ENCODE measurements around the gene KAZN. TPM values are rescaled to one million over a fixed set of nuclear protein-coding genes. Genes with fewer than 3 reads are reported as not detected.
A peak's percentile ranks its signal among the peaks of the same experiment; 100 is the strongest.
"Not testable (repeated sequence)": the region's sequence is repeated elsewhere in the genome, so short reads cannot be mapped to it uniquely, and the experiment has no call there.

KAZN gene
- total RNA-seq, 3 donors from 2014 or later: 0.35 to 1.7 (median 1.2) TPM

DNA sequence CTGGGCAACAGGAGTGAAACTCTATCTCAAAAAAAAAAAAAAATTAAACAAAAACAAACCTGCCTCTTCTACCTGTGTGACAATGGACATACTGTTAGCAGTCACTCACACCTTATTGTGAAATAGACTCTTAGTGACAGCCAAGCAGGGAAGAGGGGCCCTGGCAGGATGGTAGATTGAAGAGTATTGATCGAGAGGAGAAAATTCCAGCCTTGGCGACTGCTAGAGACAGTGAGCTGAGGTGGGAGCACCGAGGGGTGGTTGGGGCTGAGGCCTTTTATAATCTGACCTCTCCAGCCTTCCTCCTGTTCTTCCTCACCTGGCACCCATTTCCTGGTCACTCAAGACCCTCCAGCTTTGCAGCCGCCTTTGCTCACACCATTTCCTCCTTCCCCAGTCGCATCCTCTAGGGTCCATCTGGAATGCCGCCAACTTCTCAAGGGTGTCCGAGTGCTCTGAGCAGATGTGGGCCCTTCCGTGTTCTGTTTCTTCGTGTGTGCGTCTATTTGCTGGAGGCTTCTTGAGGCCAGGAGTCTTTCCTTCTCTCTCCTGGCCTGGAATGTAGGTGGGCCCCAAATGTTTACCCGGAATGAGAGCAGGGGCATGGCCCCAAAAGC, 358.2 kb downstream of the KAZN start:
- DNase-seq (no peak), ATAC-seq (no peak)
- H3K36me3 Mint-ChIP-seq (ENCODE audit: insufficient read depth): no peaks in the 10 kb centered on the region
- H3K27me3 Mint-ChIP-seq (ENCODE audit: low read depth): no peaks in the 10 kb centered on the region
- H3K4me3 Mint-ChIP-seq: no peak overlapping the region
- no peaks in the 10 kb centered on the region for H3K9me3 Mint-ChIP-seq
- H3K4me1 Mint-ChIP-seq (ENCODE audit: low read depth): no peaks in the 10 kb centered on the region

GRCh38 chr1:14957375-14958098, 359.1 kb downstream of the KAZN start:
- Mint-ChIP-seq H3K27me3 (ENCODE audit: low read depth) (no peaks in the 10 kb centered on the region), H3K36me3 (ENCODE audit: insufficient read depth) (no peaks in the 10 kb centered on the region), H3K9me3 (no peaks in the 10 kb centered on the region), H3K4me1 (ENCODE audit: low read depth) (no peaks in the 10 kb centered on the region), H3K4me3 (no peak overlapping the region)
- ATAC-seq (no peak), DNase-seq (no peak)

DNA sequence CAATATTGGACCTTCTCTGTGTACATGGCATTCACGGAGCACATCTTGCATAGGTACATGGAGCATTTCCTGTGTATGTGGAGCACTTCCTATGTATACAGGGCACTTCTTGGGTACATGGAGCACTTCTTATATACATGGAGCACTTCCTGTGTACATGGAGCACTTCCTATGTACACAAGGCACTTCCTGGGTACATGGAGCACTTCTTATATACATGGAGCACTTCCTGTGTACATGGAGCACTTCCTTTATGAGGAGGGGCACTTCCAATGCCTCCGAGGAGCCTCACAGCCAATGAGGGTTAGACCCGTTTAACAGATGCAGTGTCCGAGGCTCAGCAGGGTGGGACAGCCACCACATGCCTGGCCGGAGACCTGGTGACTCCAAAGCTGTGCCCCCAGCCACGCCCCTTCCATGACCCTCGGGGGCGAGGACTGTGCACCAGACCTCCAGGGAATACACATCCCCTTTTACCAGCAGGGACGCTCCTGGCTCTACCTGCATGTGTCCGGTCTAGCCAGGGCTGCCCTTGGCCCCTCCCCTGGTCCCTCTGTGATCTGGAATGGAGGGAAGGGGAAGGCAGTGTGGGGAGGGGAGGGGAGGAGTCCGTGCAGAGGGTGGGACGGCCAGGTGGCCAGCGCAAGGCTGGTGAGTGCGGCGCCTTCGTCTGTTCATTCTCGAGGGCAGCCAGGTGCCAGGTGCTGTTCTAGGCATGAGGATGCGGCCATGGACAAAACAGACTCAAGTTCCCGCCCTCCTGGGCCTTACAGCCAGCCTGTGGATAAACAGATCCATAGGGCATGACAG, 360.0 kb downstream of the KAZN start:
- DNase-seq (no peak), ATAC-seq (no peak)
- no peaks in the 10 kb centered on the region for H3K27me3 Mint-ChIP-seq (ENCODE audit: low read depth)
- H3K9me3 Mint-ChIP-seq: no peaks in the 10 kb centered on the region
- no peak overlapping the region for H3K4me3 Mint-ChIP-seq
- no peaks in the 10 kb centered on the region for H3K36me3 Mint-ChIP-seq (ENCODE audit: insufficient read depth)
- H3K4me1 Mint-ChIP-seq (ENCODE audit: low read depth): no peaks in the 10 kb centered on the region

DNA sequence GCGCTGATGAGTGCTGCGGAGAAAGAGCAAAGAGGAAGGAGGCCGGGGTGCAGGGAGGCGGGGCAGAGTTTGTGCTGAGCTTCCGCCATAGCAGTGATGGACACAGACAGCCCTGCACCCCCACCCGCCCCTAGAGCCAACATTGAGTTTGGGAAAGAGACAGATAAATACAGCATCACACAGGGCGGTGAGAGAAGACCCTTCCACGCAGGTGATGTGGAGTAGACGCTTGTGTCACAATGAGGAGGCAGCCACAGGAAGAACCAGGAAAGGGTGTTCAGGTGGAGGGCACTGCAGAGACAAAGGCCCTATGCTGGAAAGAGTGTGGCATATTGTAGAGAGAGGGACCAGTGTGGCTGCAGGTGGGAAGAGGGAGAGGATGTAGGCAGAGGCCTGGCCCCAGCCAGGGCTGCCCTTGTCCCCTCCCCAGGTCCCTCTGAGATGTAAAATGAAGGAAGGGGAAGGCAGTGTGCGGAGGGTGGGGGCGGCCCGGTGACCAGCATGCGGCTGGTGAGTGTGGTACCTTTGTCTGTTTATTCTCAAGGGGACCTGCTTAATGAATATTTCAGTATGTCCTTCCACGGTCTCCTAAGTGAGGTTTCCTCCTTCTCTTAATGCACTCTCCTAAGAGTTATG, 360.7 kb downstream of the KAZN start:
- ATAC-seq (no peak), DNase-seq (no peak)
- H3K4me1 Mint-ChIP-seq (ENCODE audit: low read depth): no peaks in the 10 kb centered on the region
- H3K9me3 Mint-ChIP-seq: no peaks in the 10 kb centered on the region
- no peak overlapping the region for H3K4me3 Mint-ChIP-seq
- no peaks in the 10 kb centered on the region for H3K36me3 Mint-ChIP-seq (ENCODE audit: insufficient read depth)
- no peaks in the 10 kb centered on the region for H3K27me3 Mint-ChIP-seq (ENCODE audit: low read depth)

DNA sequence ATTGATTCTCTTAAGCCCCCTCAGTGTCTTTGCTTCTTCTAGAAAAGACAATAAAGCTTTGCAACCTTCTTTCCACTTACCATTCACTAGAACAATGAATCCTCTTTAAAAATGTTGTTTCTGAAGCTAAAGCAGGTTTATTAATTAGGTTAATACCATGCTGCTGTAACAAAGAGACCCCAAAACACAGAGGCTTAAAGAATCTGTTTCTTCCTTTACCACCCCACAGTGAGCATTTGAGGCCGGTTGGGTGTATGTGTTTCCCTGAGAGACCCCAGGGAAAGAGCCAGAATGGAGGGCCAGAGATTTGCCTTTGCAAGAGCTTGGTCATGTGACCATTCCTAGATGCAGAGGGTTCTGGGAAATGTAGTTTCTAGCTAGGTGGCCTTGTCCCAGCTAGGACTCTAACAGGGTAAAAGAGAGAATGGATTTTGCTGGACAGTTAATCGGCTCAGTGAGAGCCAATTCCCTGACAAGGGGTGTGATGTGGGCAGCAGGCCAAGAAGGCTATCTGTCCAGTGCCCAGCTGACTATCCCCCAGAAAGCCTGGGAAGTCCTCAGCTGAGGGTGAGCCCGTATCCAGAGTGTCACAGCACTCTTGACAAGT, 363.3 kb downstream of the KAZN start:
- no peak overlapping the region for H3K4me3 Mint-ChIP-seq
- no peaks in the 10 kb centered on the region for H3K36me3 Mint-ChIP-seq (ENCODE audit: insufficient read depth)
- H3K4me1 Mint-ChIP-seq (ENCODE audit: low read depth): no peaks in the 10 kb centered on the region
- H3K27me3 Mint-ChIP-seq (ENCODE audit: low read depth): no peaks in the 10 kb centered on the region
- ATAC-seq (no peak), DNase-seq (no peak)
- H3K9me3 Mint-ChIP-seq: no peaks in the 10 kb centered on the region

GRCh38 chr1:14962407-14962806, 363.9 kb downstream of the KAZN start:
- H3K4me3 Mint-ChIP-seq: no peak overlapping the region
- DNase-seq: no peak
- no peak for ATAC-seq
- no peaks in the 10 kb centered on the region for H3K36me3 Mint-ChIP-seq (ENCODE audit: insufficient read depth)
- no peaks in the 10 kb centered on the region for H3K9me3 Mint-ChIP-seq
- H3K27me3 Mint-ChIP-seq (ENCODE audit: low read depth): no peaks in the 10 kb centered on the region
- no peaks in the 10 kb centered on the region for H3K4me1 Mint-ChIP-seq (ENCODE audit: low read depth)

DNA sequence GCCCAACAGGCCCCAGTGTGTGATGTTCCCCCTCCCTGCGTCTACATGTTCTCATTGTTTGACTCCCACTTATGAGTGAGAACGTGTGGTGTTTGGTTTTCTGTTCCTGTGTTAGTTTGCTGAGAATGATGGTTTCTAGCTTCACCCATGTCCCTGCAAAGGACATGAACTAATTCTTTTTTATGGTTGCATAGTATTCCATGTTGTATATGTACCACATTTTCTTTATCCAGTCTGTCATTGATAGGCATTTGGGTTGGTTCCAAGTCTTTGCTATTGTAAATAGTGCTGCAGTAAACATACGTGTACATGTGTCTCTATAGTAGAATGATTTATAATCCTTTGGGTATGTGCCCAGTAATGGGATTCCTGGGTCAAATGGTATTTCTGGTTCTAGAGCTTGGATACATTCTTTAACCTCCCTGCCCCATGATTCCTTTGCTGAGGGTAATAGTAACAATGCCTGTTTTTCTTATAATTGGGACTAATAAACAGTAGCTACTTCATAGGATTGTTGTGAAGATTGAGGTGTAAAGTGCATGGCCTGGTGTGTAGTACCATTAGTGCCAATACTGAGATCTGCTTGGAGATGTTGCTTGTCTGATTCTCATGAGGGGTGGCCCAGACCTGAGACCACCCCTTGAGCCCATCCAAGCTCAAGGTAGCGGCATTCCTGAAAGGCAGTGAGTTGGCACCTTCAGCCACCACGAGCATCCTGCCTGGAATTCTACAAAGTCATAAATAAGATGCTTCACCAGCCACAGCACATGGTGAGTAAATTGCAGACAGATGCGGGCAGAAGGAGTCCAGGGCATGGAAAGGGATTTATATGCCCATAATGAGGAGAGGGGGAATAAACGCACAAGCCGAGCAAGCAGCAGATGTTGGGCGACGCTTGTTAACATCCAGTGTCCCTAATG, 365.6 kb downstream of the KAZN start:
- not testable (repeated sequence) for H3K4me3 Mint-ChIP-seq; H3K36me3 Mint-ChIP-seq (ENCODE audit: insufficient read depth); H3K9me3 Mint-ChIP-seq; H3K4me1 Mint-ChIP-seq (ENCODE audit: low read depth); ATAC-seq; DNase-seq; H3K27me3 Mint-ChIP-seq (ENCODE audit: low read depth)

- Mint-ChIP-seq H3K9me3 (no peaks in the 10 kb centered on the region), H3K27me3 (ENCODE audit: low read depth) (no peaks in the 10 kb centered on the region), H3K4me1 (ENCODE audit: low read depth) (peaks cover 9% of the 10 kb centered on the region), H3K36me3 (ENCODE audit: insufficient read depth) (no peaks in the 10 kb centered on the region), H3K4me3 (no peak overlapping the region)
- DNase-seq: no peak
- no peak for ATAC-seq
Measured at GRCh38 chr1:14964711-14965055, 366.2 kb downstream of the KAZN start.

- Mint-ChIP-seq H3K27me3 (ENCODE audit: low read depth) (peaks cover 1% of the 10 kb centered on the region), H3K9me3 (no peaks in the 10 kb centered on the region), H3K36me3 (ENCODE audit: insufficient read depth) (no peaks in the 10 kb centered on the region), H3K4me1 (ENCODE audit: low read depth) (peaks cover 9% of the 10 kb centered on the region), H3K4me3 (no peak overlapping the region)
- DNase-seq: no peak
- no peak for ATAC-seq
Measured at GRCh38 chr1:14968251-14968851, 369.9 kb downstream of the KAZN start.

DNA sequence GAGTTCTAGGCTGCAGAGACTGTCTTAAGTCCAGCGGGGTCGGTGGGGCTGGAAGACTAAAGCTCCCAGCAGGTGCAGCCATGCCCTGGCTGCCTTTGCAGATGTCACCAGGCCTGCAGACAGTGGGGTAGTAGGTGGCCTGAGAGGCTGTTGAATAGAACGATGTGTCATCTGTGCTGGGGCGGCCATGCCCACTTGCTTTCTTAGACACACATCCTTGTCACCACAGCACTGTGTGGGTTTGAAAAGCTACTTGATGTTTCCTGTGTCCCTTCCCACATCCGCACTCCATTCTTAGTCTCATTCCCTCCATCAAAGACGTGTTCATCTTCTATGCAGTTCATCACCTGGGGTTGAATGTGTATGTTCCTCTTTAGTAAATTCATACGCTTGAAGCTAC, 370.5 kb downstream of the KAZN start:
- Mint-ChIP-seq H3K9me3 (no peaks in the 10 kb centered on the region), H3K27me3 (ENCODE audit: low read depth) (peaks cover 1% of the 10 kb centered on the region), H3K4me3 (no peak overlapping the region), H3K4me1 (ENCODE audit: low read depth) (peaks cover 9% of the 10 kb centered on the region), H3K36me3 (ENCODE audit: insufficient read depth) (no peaks in the 10 kb centered on the region)
- DNase-seq (no peak), ATAC-seq (peak; percentile 85 to 89)

DNA sequence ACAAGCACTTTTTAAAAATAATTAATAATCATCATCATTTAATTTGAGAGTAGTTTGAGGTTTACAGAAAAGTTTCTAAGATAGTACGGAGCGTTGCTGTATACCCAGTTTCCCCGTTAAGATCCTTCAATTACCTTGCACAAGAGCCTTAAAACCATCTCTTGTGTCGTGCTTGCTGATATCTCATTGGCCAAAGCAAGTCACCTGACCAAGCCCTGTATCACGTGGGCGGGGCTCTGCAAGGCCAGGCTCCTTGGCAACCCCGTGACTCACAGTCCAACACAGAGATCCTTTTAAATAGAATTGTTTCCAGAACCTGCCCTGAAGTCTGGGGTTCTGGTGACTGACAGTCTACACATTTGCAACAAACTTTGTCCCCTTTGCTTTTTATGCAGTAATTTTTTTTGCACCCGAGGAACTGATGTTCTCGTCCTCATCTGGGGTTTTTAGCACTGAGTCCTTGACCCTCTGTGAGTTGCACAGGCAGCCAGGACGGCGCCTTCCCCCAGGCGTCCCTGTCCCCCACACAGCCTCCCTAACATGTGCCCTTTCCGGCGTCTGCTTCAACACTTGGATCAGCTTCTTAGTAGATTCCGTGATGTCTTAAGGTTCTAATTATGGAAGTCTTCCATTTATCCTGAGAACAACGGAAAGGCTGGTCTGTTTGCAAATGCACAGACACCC, 371.8 kb downstream of the KAZN start:
- ATAC-seq: no peak
- no peaks in the 10 kb centered on the region for H3K9me3 Mint-ChIP-seq
- no peak for DNase-seq
- H3K36me3 Mint-ChIP-seq (ENCODE audit: insufficient read depth): no peaks in the 10 kb centered on the region
- H3K4me3 Mint-ChIP-seq: no peak overlapping the region
- H3K4me1 Mint-ChIP-seq (ENCODE audit: low read depth): peaks cover 9% of the 10 kb centered on the region
- H3K27me3 Mint-ChIP-seq (ENCODE audit: low read depth): peaks cover 1% of the 10 kb centered on the region

- no peak for ATAC-seq
- H3K4me3 Mint-ChIP-seq: no peak overlapping the region
- peaks cover 1% of the 10 kb centered on the region for H3K27me3 Mint-ChIP-seq (ENCODE audit: low read depth)
- no peaks in the 10 kb centered on the region for H3K9me3 Mint-ChIP-seq
- peaks cover 9% of the 10 kb centered on the region for H3K4me1 Mint-ChIP-seq (ENCODE audit: low read depth)
- DNase-seq: no peak
- H3K36me3 Mint-ChIP-seq (ENCODE audit: insufficient read depth): no peaks in the 10 kb centered on the region
Measured at GRCh38 chr1:14970799-14971141, 372.3 kb downstream of the KAZN start.

- Mint-ChIP-seq H3K4me3 (no peak overlapping the region), H3K4me1 (ENCODE audit: low read depth) (peaks cover 9% of the 10 kb centered on the region), H3K27me3 (ENCODE audit: low read depth) (peaks cover 1% of the 10 kb centered on the region), H3K9me3 (no peaks in the 10 kb centered on the region), H3K36me3 (ENCODE audit: insufficient read depth) (no peaks in the 10 kb centered on the region)
- DNase-seq (no peak), ATAC-seq (no peak)
Measured at GRCh38 chr1:14971221-14971620, 372.7 kb downstream of the KAZN start.
